NK-92 (cell line): ENCODE results near the gene GRK1.

Source experiments
- DNase-seq: peaks from one replicate; lab custom pipeline; 2025; ENCODE audit not compliant: unreplicated experiment; lab: John Stamatoyannopoulos, UW

GRK1 gene

GRCh38 chr13:113728571-113729054 is 61.6 kb downstream of the GRK1 start:
- DNase-seq: no peak

GRCh38 chr13:113729187-113730019 is 62.4 kb downstream of the GRK1 start:
- no peak for DNase-seq

GRCh38 chr13:113730258-113730691 is 63.3 kb downstream of the GRK1 start:
- no peak for DNase-seq

- no peak for DNase-seq
Observed at GRCh38 chr13:113730831-113731191, 63.8 kb downstream of the GRK1 start.

- DNase-seq: no peak
Observed at GRCh38 chr13:113731192-113732175, 64.5 kb downstream of the GRK1 start.

- DNase-seq: no peak
Observed at GRCh38 chr13:113732176-113732960, 65.3 kb downstream of the GRK1 start.

GRCh38 chr13:113732961-113733950 is 66.2 kb downstream of the GRK1 start:
- DNase-seq: no peak

GRCh38 chr13:113734099-113734825 is 67.2 kb downstream of the GRK1 start:
- DNase-seq: no peak

GRCh38 chr13:113734826-113735125 is 67.8 kb downstream of the GRK1 start:
- no peak for DNase-seq

GRCh38 chr13:113735194-113735593 is 68.2 kb downstream of the GRK1 start:
- no peak for DNase-seq

- DNase-seq: no peak
Observed at GRCh38 chr13:113735750-113736149, 68.7 kb downstream of the GRK1 start.

- no peak for DNase-seq
Observed at GRCh38 chr13:113736258-113736731, 69.3 kb downstream of the GRK1 start.

GRCh38 chr13:113737803-113738202 is 70.8 kb downstream of the GRK1 start:
- no peak for DNase-seq

GRCh38 chr13:113739527-113740285 is 72.7 kb downstream of the GRK1 start:
- no peak for DNase-seq

- no peak for DNase-seq
Observed at GRCh38 chr13:113740286-113740556, 73.2 kb downstream of the GRK1 start.

GRCh38 chr13:113740661-113741060 is 73.6 kb downstream of the GRK1 start:
- DNase-seq: no peak

- no peak for DNase-seq
Observed at GRCh38 chr13:113741191-113741668, 74.2 kb downstream of the GRK1 start.

GRCh38 chr13:113742000-113742441 is 75.0 kb downstream of the GRK1 start:
- DNase-seq: no peak
